ENCODE measurements around the gene SLC35A4. TPM values are rescaled to one million over a fixed set of nuclear protein-coding genes. Genes with fewer than 3 reads are reported as not detected.

SLC35A4 gene
- polyA plus RNA-seq, 1 experiment = 63.4 TPM

- ChIA-PET POLR2A (interaction anchor here (1.2 to 1.7 kb wide), 2 partner anchors 13 to 77 kb away, joined by 3 to 4 read pairs; partner anchors contain the start of genes IK, NDUFA2 and SRA1), CTCF (no interaction called here)
- H3K9me3 ChIP-seq (ENCODE audit: control insufficient read depth, insufficient read depth, low read length) = no peaks in the 10 kb centered on the region; the same call in 1 of the 2 replicates
- TF ChIP-seq CTCF (IDR thresholded peaks at IDR 0.05; ENCODE audit: low read depth, low read length) = no peak
- no peak overlapping the region for H3K27ac ChIP-seq (ENCODE audit: low read depth, low read length)
- no peak overlapping the region for H3K4me3 ChIP-seq (ENCODE audit: low read depth, low read length)
- H3K27me3 ChIP-seq (ENCODE audit: control insufficient read depth, insufficient read depth, low read length) = no peaks in the 10 kb centered on the region
- DNase-seq (ENCODE audit: low read depth, low spot score) = no peak
Observed at GRCh38 chr5:140570058-140570457, 5.4 kb downstream of the SLC35A4 start.

GRCh38 chr5:140570488-140570887 lies 5.9 kb downstream of the SLC35A4 start:
- Histone ChIP-seq H3K9me3 (ENCODE audit: control insufficient read depth, insufficient read depth, low read length) (no peaks in the 10 kb centered on the region; the same call in 1 of the 2 replicates), H3K4me3 (ENCODE audit: low read depth, low read length) (no peak overlapping the region), H3K27ac (ENCODE audit: low read depth, low read length) (no peak overlapping the region), H3K27me3 (ENCODE audit: control insufficient read depth, insufficient read depth, low read length) (no peaks in the 10 kb centered on the region)
- ChIA-PET POLR2A (interaction anchor here (0.8 to 1.7 kb wide), 3 partner anchors 13 to 77 kb away, joined by 3 to 4 read pairs (median 4); partner anchors contain the start of genes EIF4EBP3, IK, NDUFA2 and SRA1), CTCF (no interaction called here)
- DNase-seq (ENCODE audit: low read depth, low spot score) = no peak
- no peak for TF ChIP-seq CTCF (IDR thresholded peaks at IDR 0.05; ENCODE audit: low read depth, low read length)

DNA sequence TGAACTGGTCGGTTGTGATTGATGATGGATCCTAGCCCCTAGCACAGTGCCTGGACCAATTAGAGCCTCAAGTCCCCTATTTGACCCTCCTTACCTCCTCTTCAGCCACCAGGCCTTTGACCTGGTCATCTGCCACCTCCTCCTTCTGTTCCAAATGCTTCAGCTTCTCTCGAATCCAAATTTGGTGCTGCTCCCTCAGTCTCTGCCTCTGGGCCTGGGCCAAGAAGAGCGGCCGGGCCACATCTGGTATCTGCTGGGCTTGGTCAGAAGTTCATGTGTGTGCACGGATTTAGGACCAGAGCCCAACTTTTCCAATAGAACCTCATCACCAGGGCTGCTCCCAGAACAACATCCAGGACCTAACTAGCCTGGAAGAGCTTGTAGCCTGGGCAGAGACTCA lies 6.5 kb downstream of the SLC35A4 start:
- POLR2A ChIA-PET = interaction anchor here (0.8 kb wide), 1 partner anchor 24 kb away, joined by 4 read pairs; the partner anchor contains the start of gene EIF4EBP3
- no peak for DNase-seq (ENCODE audit: low read depth, low spot score)
- Histone ChIP-seq H3K9me3 (ENCODE audit: control insufficient read depth, insufficient read depth, low read length) (no peaks in the 10 kb centered on the region; the same call in 1 of the 2 replicates), H3K4me3 (ENCODE audit: low read depth, low read length) (no peak overlapping the region), H3K27me3 (ENCODE audit: control insufficient read depth, insufficient read depth, low read length) (no peaks in the 10 kb centered on the region), H3K27ac (ENCODE audit: low read depth, low read length) (no peak overlapping the region)
- TF ChIP-seq CTCF (IDR thresholded peaks at IDR 0.05; ENCODE audit: low read depth, low read length) = no peak
- CTCF ChIA-PET = no interaction called here

DNA sequence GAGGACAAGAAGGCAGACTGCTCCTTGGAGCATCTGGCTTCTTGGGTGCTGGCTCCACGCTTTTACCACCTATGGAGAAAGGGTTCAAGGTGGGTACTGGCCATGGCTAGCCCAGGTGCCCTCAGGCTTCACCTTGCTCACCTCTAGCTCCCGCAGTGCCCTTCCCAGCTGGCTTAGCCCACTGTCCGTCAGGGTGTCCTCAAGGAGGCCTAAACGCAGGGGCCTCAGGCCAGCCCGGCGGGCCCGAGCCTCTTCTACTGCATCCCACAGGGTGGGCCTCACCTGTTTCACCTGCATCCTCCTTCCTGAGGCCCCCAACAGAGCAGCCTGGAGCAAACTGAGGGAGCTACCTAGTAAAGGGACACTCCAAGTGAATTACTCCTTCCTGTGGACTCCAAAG lies 9.1 kb downstream of the SLC35A4 start:
- CTCF ChIA-PET = interaction anchor here (1.1 kb wide), 1 partner anchor 65 kb away, joined by 3 read pairs; the partner anchor contains the start of gene TMCO6
- no peak overlapping the region for H3K4me3 ChIP-seq (ENCODE audit: low read depth, low read length)
- DNase-seq (ENCODE audit: low read depth, low spot score) = no peak
- H3K9me3 ChIP-seq (ENCODE audit: control insufficient read depth, insufficient read depth, low read length) = no peaks in the 10 kb centered on the region
- TF ChIP-seq CTCF (IDR thresholded peaks at IDR 0.05; ENCODE audit: low read depth, low read length) = no peak
- no peak overlapping the region for H3K27ac ChIP-seq (ENCODE audit: low read depth, low read length)
- H3K27me3 ChIP-seq (ENCODE audit: control insufficient read depth, insufficient read depth, low read length) = no peaks in the 10 kb centered on the region
- POLR2A ChIA-PET = no interaction called here

GRCh38 chr5:140574165-140574564 lies 9.5 kb downstream of the SLC35A4 start:
- POLR2A ChIA-PET = no interaction called here

More at GRCh38 chr5:140574165-140574564, 9.5 kb downstream of the SLC35A4 start:
- Histone ChIP-seq H3K4me3 (ENCODE audit: low read depth, low read length) (no peak overlapping the region), H3K27me3 (ENCODE audit: control insufficient read depth, insufficient read depth, low read length) (no peaks in the 10 kb centered on the region), H3K27ac (ENCODE audit: low read depth, low read length) (no peak overlapping the region), H3K9me3 (ENCODE audit: control insufficient read depth, insufficient read depth, low read length) (no peaks in the 10 kb centered on the region)
- CTCF ChIA-PET = interaction anchor here (1.1 to 1.4 kb wide), 2 partner anchors 60 to 65 kb away, joined by 3 to 6 read pairs; partner anchors contain the start of gene TMCO6
- no peak for TF ChIP-seq CTCF (IDR thresholded peaks at IDR 0.05; ENCODE audit: low read depth, low read length)
- DNase-seq (ENCODE audit: low read depth, low spot score) = no peak
